Transverse colon (tissue), 4 donors: ENCODE data around the gene CDK14. TPM values are rescaled to one million over a fixed set of nuclear protein-coding genes. Genes with fewer than 3 reads are reported as not detected.

ENCODE experiments used
- DNase-seq: peaks from one replicate; pipeline ENCODE4 v3.0.0-alpha.2; 2019
- H3K27ac ChIP-seq, 4 donors: fragments of 200-600 bp; sonication (generic); 2 replicates each; pipeline ENCODE4 v1.5.1; 2016 to 2018; ENCODE audit warnings: inconsistent platforms in 4 of 4
- H3K27me3 ChIP-seq: fragments of 200-600 bp; sonication (generic); 2 replicates; pipeline ENCODE4 v1.5.1; 2017; ENCODE audit warnings: inconsistent platforms
- H3K36me3 ChIP-seq, 4 donors: fragments of 200-600 bp; sonication (generic); 2 replicates each; pipeline ENCODE4 v1.5.1; 2017 to 2019; ENCODE audit warnings: inconsistent platforms in 4 of 4
- H3K4me1 ChIP-seq, 4 donors: fragments of 200-600 bp; sonication (generic); 2 replicates each; pipeline ENCODE4 v1.5.1; 2017 to 2020; ENCODE audit warnings: inconsistent platforms in 4 of 4
- H3K4me3 ChIP-seq, 4 donors: fragments of 200-600 bp; sonication (generic); 1 replicate in 1 of 4; 2 replicates in 3 of 4; pipeline versions ENCODE4 v1.5.1 to v1.6.1; 2017 to 2019; ENCODE audit warnings: inconsistent platforms in 4 of 4
- H3K9me3 ChIP-seq, 2 donors: fragments of 200-600 bp; sonication (generic); 2 replicates each; pipeline ENCODE4 v1.5.1; 2017 to 2019; ENCODE audit warnings: inconsistent platforms in 2 of 2
- EP300 ChIP-seq: sonication (generic); formaldehyde crosslinking; IDR thresholded peaks from one replicate; pipeline ENCODE4 v1.6.1; 2017; ENCODE audit warnings: antibody characterized with exemption, low read depth
- POLR2A ChIP-seq: fragments of 450-650 bp; IDR thresholded peaks from one replicate; pipeline ENCODE4 v1.6.1; 2016; ENCODE audit warnings: antibody characterized with exemption, mild to moderate bottlenecking, moderate library complexity
- POLR2AphosphoS5 ChIP-seq, 3 donors: sonication (generic); formaldehyde crosslinking; IDR thresholded peaks; one replicate each; pipeline ENCODE4 v1.6.1; 2016; ENCODE audit warnings: antibody characterized with exemption in 3 of 3
- WGBS, 2 donors: methylation state at CpG; one replicate each; pipeline ENCODE4 v1.1.5; 2018; ENCODE audit warnings: low coverage in 1 of 2; 5-methylcytosine and 5-hydroxymethylcytosine counted together
- in situ Hi-C, 4 donors: fragments of 200-750 bp; cut with MboI; loops; one replicate each; pipeline versions ENCODE4 v1.15.0 to v1.15.1; 2017; ENCODE audit warnings: low sequenced_read_pairs in 3 of 4, low pct_ligation_motif_present in 1 of 4, low pct_unique_long_range_greater_than_20kb in 1 of 4
- intact Hi-C: fragments of 100-400 bp; cut with DNase I; formaldehyde crosslinking; loops from one replicate; pipeline ENCODE4 v1.15.1; 2023; ENCODE audit warnings: low total_unique reads
- total RNA-seq, 4 donors: library from RNA; depleted of rRNA; stranded (reverse); fragments of >200 nt; gene quantifications; one replicate each; pipeline ENCODE4 v1.1.0, GENCODE V29; 2016
- TF ChIP-seq, protein P1 (sequence below), 5 experiments: fragments of 200-600 bp in 3 of 5; fragments of 450-650 bp in 2 of 5; sonication (generic) in 3 of 5; IDR thresholded peaks; 1 replicate in 2 of 5; 2 replicates in 3 of 5; pipeline ENCODE4 v1.5.1; 2016 to 2017; ENCODE audit warnings: antibody characterized with exemption in 5 of 5, inconsistent platforms in 3 of 5, mild to moderate bottlenecking in 2 of 5, moderate library complexity in 1 of 5

Gene CDK14
- total RNA-seq, 4 donors from 2014 or later, result 0.40 to 15.4 (median 4.8) TPM

DNA sequence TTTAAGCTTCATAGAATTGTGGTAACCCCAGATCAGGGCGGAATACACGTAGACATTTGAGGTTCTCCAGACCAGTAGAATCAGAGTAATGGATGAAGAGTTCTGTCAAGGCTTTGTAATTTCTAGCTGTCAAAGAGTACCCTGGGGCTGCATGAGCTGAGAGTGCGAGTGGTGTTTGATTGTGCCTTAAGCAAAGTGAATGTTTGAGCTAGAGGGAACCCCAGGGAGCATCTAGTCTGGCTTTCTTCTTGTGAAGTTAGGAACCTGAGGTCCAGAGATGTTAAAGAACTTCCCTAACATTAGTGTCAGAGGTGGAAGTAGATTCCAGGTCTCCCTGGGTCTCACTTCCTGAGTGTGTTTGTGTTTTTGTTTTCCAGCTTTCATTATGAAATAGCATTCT, 455.8 kb downstream of the CDK14 start:
- Histone ChIP-seq H3K27me3 (no peaks in the 10 kb centered on the region), H3K36me3 (no peaks in the 10 kb centered on the region), H3K4me3 (no peak overlapping the region), H3K27ac (no peak overlapping the region), H3K4me1 (no peaks in the 10 kb centered on the region), H3K9me3 (no peaks in the 10 kb centered on the region)
- DNase-seq, result no peak
- intact Hi-C loops, result no loop called here
- TF ChIP-seq POLR2A, result no peak
- TF ChIP-seq POLR2AphosphoS5 (IDR thresholded peaks at IDR 0.05), result no peak
- no peak for TF ChIP-seq EP300
- TF ChIP-seq, protein P1, sequence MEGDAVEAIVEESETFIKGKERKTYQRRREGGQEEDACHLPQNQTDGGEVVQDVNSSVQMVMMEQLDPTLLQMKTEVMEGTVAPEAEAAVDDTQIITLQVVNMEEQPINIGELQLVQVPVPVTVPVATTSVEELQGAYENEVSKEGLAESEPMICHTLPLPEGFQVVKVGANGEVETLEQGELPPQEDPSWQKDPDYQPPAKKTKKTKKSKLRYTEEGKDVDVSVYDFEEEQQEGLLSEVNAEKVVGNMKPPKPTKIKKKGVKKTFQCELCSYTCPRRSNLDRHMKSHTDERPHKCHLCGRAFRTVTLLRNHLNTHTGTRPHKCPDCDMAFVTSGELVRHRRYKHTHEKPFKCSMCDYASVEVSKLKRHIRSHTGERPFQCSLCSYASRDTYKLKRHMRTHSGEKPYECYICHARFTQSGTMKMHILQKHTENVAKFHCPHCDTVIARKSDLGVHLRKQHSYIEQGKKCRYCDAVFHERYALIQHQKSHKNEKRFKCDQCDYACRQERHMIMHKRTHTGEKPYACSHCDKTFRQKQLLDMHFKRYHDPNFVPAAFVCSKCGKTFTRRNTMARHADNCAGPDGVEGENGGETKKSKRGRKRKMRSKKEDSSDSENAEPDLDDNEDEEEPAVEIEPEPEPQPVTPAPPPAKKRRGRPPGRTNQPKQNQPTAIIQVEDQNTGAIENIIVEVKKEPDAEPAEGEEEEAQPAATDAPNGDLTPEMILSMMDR (IDR thresholded peaks at IDR 0.05), result no peak
- in situ Hi-C loops, result no loop called here
- 96 to 100% methylated on average over 2 to 3 of the region's 3 CpGs for WGBS, 2 donors

DNA sequence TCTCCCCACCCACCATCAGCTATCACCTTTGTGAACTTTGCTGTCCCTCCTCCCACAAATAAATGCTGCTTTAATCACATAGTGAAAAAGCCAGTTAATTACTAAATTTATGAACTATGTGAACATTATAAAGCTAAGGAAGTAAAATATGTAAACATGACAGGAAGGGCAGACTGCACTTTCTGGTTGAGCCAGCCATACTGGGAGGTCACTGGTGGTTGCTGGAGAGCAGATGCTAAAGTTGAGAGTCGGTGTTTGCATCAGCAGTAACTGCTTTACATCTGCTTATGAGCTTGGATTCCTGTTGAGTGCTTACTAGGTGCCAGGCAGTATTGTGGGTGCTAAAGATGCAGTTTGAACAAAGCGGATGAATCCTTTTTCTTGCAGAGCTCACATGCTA, 458.3 kb downstream of the CDK14 start:
- intact Hi-C loops, result no loop called here
- in situ Hi-C loops, result no loop called here
- no peak for DNase-seq
- Histone ChIP-seq H3K9me3 (no peaks in the 10 kb centered on the region), H3K27me3 (no peaks in the 10 kb centered on the region), H3K4me3 (no peak overlapping the region), H3K4me1 (no peaks in the 10 kb centered on the region), H3K27ac (no peak overlapping the region), H3K36me3 (no peaks in the 10 kb centered on the region)
- TF ChIP-seq POLR2A (no peak), EP300 (no peak), POLR2AphosphoS5 (IDR thresholded peaks at IDR 0.05) (no peak)
- TF ChIP-seq, protein P1 (IDR thresholded peaks at IDR 0.05), result no peak
- 63 to 81% methylated on average over 2 of the region's 2 CpGs for WGBS, 2 donors

DNA sequence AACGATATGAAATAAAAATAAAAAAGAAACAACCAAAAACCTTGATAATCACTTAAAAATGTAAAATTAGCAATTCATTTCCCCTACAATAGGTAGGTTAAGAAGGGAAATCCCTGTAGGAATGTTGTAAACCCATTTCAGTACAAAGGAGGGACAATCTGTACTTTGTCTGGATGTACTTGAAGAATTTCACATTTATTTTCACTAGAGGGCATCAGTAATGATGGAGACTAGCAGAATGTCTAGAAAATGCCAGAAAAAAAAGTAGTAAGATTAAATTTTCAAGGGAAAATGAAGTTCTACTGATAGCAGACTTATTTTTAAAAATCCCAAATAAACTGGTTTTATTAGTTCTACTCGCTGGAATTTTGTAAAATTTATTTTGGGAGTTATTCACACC, 459.1 kb downstream of the CDK14 start:
- no peak overlapping the region for H3K27ac ChIP-seq
- WGBS, 2 donors, result 96 to 97% methylated on average over 2 of the region's 2 CpGs
- in situ Hi-C loops (no loop called here), intact Hi-C loops (no loop called here)
- H3K27me3 ChIP-seq, result no peaks in the 10 kb centered on the region
- TF ChIP-seq POLR2AphosphoS5 (IDR thresholded peaks at IDR 0.05), result no peak
- TF ChIP-seq POLR2A, result no peak
- TF ChIP-seq, protein P1 (IDR thresholded peaks at IDR 0.05), result no peak
- TF ChIP-seq EP300, result no peak
- no peaks in the 10 kb centered on the region for H3K36me3 ChIP-seq
- no peak overlapping the region for H3K4me3 ChIP-seq
- H3K4me1 ChIP-seq, result no peaks in the 10 kb centered on the region
- no peak for DNase-seq
- H3K9me3 ChIP-seq, result no peaks in the 10 kb centered on the region

DNA sequence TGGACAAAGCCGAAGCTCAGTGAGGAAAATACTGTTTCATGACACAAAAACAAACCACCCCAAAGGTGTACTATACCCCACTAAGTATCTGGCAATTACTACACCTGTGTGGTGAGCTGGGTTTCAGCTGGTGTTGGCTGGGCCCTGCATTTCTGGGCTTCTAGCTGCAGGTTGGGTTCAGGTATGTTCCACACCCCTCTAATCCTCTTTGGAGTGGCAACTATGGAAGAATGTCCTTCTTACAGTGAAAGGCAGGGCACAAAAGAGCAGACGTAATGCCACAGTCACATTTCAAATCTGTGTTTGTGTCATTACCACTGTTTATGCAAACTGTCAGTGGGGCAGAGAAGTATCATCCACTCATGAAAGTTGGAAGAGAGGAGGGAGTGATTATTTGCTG, 466.6 kb downstream of the CDK14 start:
- Histone ChIP-seq H3K27ac (no peak overlapping the region), H3K4me3 (no peak overlapping the region), H3K4me1 (peaks cover 0 to 3% (median 0%) of the 10 kb centered on the region in 4 donors), H3K9me3 (no peaks in the 10 kb centered on the region), H3K36me3 (no peaks in the 10 kb centered on the region), H3K27me3 (no peaks in the 10 kb centered on the region)
- WGBS, 2 donors, result 67 to 87% methylated on average over 1 to 2 of the region's 2 CpGs
- TF ChIP-seq, protein P1 (IDR thresholded peaks at IDR 0.05), result no peak
- no peak for TF ChIP-seq POLR2A
- TF ChIP-seq EP300, result no peak
- TF ChIP-seq POLR2AphosphoS5 (IDR thresholded peaks at IDR 0.05), result no peak
- intact Hi-C loops (no loop called here), in situ Hi-C loops (no loop called here)
- no peak for DNase-seq
